DND-41 (cell line): ENCODE data around the gene ANXA1.
A peak's percentile ranks its signal among the peaks of the same experiment; 100 is the strongest.

Experiments used
- ATAC-seq: fragments of 200-7000 bp; cut with Tn5 transposase; 3 replicates; pipeline ENCODE4 v1.9.1; 2021; ENCODE audit warnings: low read depth; ENCODE audit not compliant: insufficient read depth
- DNase-seq: peaks from one replicate; pipeline ENCODE4 v3.0.0-alpha.2; 2020
- H2AFZ ChIP-seq: 2 replicates; pipeline ENCODE4 v1.6.0; 2012; ENCODE audit warnings: low read depth, low read length
- H3K27ac ChIP-seq: 2 replicates; pipeline ENCODE4 v1.5.1; 2012; ENCODE audit warnings: low read length, inconsistent platforms
- H3K27me3 ChIP-seq: fragments of 200-600 bp; sonication (generic); 2 replicates; pipeline ENCODE4 v1.6.0; 2012; ENCODE audit warnings: low read length, mild to moderate bottlenecking, inconsistent platforms; ENCODE audit not compliant: insufficient read depth, poor library complexity
- H3K36me3 ChIP-seq: 2 replicates; pipeline ENCODE4 v1.5.1; 2012; ENCODE audit warnings: low read length, inconsistent platforms; ENCODE audit not compliant: insufficient read depth
- H3K4me1 ChIP-seq: 2 replicates; pipeline ENCODE4 v1.5.1; 2012; ENCODE audit warnings: mild to moderate bottlenecking, low read length; ENCODE audit not compliant: insufficient read depth
- H3K4me2 ChIP-seq: 2 replicates; pipeline ENCODE4 v1.6.0; 2012; ENCODE audit warnings: mild to moderate bottlenecking, moderate library complexity, low read length, inconsistent platforms; ENCODE audit not compliant: insufficient read depth
- H3K4me3 ChIP-seq, 2 experiments: fragments of 200-600 bp in 1 of 2; shearing (Covaris generic) in 1 of 2; 2 replicates each; pipeline ENCODE4 v1.5.1; 2012 to 2016; ENCODE audit warnings: inconsistent platforms in 2 of 2, low read length in 2 of 2, mild to moderate bottlenecking in 2 of 2, low read depth in 1 of 2, moderate library complexity in 1 of 2
- H3K79me2 ChIP-seq: 2 replicates; pipeline ENCODE4 v1.6.0; 2012; ENCODE audit warnings: low read length, inconsistent platforms; ENCODE audit not compliant: insufficient read depth
- H3K9ac ChIP-seq: 2 replicates; pipeline ENCODE4 v1.6.0; 2012; ENCODE audit warnings: low read depth, mild to moderate bottlenecking, inconsistent platforms, low read length, moderate library complexity
- H3K9me3 ChIP-seq: 2 replicates; pipeline ENCODE4 v1.5.1; 2012; ENCODE audit warnings: low read length, moderate library complexity, mild to moderate bottlenecking, inconsistent platforms; ENCODE audit not compliant: insufficient read depth, severe bottlenecking
- H4K20me1 ChIP-seq: 2 replicates; pipeline ENCODE4 v1.6.0; 2012; ENCODE audit warnings: low read length; ENCODE audit not compliant: insufficient read depth
- CTCF ChIP-seq: IDR thresholded peaks from 2 replicates; pipeline ENCODE4 v1.5.1; 2012; ENCODE audit warnings: borderline replicate concordance, low read length, moderate library complexity, mild to moderate bottlenecking; ENCODE audit not compliant: poor library complexity, severe bottlenecking; ENCODE audit errors: extremely low read depth
- EZH2 ChIP-seq: IDR thresholded peaks from 3 replicates; pipeline ENCODE4 v1.6.1; 2012; ENCODE audit warnings: borderline replicate concordance, low read depth, mild to moderate bottlenecking, moderate library complexity, low read length, inconsistent platforms; ENCODE audit not compliant: severe bottlenecking

Gene ANXA1

DNA sequence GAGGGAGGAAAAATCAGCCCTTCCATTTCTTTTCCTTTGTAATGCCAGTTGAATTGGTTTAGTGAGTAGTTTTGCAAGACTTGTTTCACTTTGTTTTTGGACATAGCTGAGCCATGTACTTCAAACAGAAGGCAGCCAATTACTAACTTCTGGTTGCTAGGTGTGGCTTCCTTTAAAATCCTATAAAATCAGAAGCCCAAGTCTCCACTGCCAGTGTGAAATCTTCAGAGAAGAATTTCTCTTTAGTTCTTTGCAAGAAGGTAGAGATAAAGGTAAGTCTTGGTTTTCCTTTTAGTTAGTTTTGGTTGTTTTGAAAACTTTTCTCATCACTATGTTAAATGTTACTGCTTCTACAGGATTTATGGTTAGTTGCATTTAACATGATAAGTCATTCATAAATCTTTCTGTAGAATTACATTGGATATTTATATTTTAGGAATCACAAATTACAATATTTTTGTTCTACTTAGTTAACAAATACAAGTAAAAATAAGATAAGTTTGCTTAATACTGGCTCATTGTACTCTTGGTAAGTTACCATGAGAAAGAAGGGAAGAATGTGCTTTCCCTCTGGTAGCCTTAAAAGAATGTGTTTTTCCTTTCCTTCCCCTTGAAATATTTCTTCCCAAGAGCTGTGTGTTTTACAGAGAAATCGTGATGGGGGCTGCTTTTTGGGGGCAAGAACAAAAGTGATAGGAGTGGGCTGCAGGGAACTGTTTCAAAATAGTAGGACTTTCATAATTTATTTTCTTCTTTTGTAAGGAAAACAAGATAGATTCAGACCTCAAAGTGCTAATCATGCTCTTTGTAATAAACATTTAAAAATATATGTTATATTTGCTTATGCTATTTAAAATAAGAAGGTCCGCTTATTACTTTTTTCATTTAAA lies at the start of gene ANXA1:
TSS of gene ANXA1 (plus strand) at position 213 of the 890 bp plus-strand sequence. CDS start 6,671 bp downstream, outside the sequence.
- Histone ChIP-seq H3K4me2 (peak within 1 kb of the TSS; percentile 78), H3K79me2 (peaks cover 61% of the 10 kb centered on the region), H3K9ac (peak within 1 kb of the TSS; percentile 69), H4K20me1 (no peaks in the 10 kb centered on the region), H3K36me3 (peaks cover 13% of the 10 kb centered on the region; the same call in 1 of the 2 replicates), H3K27me3 (no peaks in the 10 kb centered on the region), H2AFZ (peak within 1 kb of the TSS; percentile 47), H3K9me3 (no peaks in the 10 kb centered on the region), H3K4me1 (peaks cover 77% of the 10 kb centered on the region), H3K27ac (peak within 1 kb of the TSS; percentile 81), H3K4me3 (peak within 1 kb of the TSS; percentile 77 to 80)
- TF ChIP-seq EZH2 (no peak), CTCF (no peak)
- ATAC-seq (peak; percentile 51), DNase-seq (peak; percentile 37)

DNA sequence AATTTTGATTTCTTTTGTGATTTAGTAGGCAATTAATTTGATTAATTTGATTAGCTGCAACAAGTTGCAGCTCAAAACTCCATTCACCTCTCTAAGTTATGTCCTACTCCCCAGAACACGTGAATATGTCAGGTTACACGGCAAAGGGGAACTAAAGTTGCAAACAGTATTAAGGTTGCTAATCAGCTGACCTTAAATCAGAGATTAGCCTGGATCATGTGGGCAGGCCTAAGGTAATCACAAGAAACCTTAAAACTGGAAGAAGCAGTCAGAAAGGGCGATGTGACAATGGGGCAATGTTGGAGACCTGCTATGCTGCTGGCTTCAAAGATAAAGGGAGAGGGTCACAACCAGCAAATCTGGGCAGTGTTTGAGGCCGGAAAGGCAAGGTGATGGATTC lies 47.3 kb upstream of the ANXA1 start:
- H2AFZ ChIP-seq = no peak overlapping the region; the same call in 1 of the 2 replicates

GRCh38 chr9:73104921-73105320 lies 46.7 kb upstream of the ANXA1 start:
- no peak overlapping the region for H3K9ac ChIP-seq
- ATAC-seq (no peak), DNase-seq (no peak)
- no peaks in the 10 kb centered on the region for H3K36me3 ChIP-seq
- no peak overlapping the region for H3K4me3 ChIP-seq
- no peaks in the 10 kb centered on the region for H4K20me1 ChIP-seq
- no peak overlapping the region for H2AFZ ChIP-seq
- H3K4me2 ChIP-seq = no peak overlapping the region
- H3K4me1 ChIP-seq = peaks cover 21% of the 10 kb centered on the region
- TF ChIP-seq CTCF (no peak), EZH2 (no peak)
- no peak overlapping the region for H3K27ac ChIP-seq
- no peaks in the 10 kb centered on the region for H3K9me3 ChIP-seq
- H3K79me2 ChIP-seq = no peaks in the 10 kb centered on the region
- no peaks in the 10 kb centered on the region for H3K27me3 ChIP-seq

More for the DNA sequence above, 47.3 kb upstream of the ANXA1 start:
- Histone ChIP-seq H3K27me3 (no peaks in the 10 kb centered on the region), H3K4me2 (no peak overlapping the region), H3K36me3 (no peaks in the 10 kb centered on the region), H3K9me3 (no peaks in the 10 kb centered on the region), H3K4me3 (no peak overlapping the region), H3K4me1 (peaks cover 21% of the 10 kb centered on the region), H3K27ac (no peak overlapping the region), H3K79me2 (no peaks in the 10 kb centered on the region), H4K20me1 (no peaks in the 10 kb centered on the region), H3K9ac (no peak overlapping the region)
- TF ChIP-seq CTCF (no peak), EZH2 (no peak)
- no peak for DNase-seq
- no peak for ATAC-seq
